IPS DF 6.9 (cell line): ENCODE measurements around the gene TRPV2.
"Not testable (repeated sequence)": the region's sequence is repeated elsewhere in the genome, so short reads cannot be mapped to it uniquely, and the experiment has no call there.

Experiments used
- DNase-seq: peaks from one replicate; pipeline ENCODE4 v3.0.0-alpha.2; 2013; ENCODE audit warnings: low read depth, low spot score
- H3K27ac ChIP-seq: one replicate; pipeline ENCODE4 v1.5.1; 2013; ENCODE audit warnings: low read length, control low read depth
- H3K27me3 ChIP-seq: 2 replicates; pipeline ENCODE4 v1.6.1; 2013; ENCODE audit warnings: mild to moderate bottlenecking, low read length; ENCODE audit not compliant: control insufficient read depth, insufficient read depth
- H3K36me3 ChIP-seq: 2 replicates; pipeline ENCODE4 v1.6.1; 2013; ENCODE audit warnings: low read length; ENCODE audit not compliant: control insufficient read depth, insufficient read depth
- H3K4me1 ChIP-seq: 2 replicates; pipeline ENCODE4 v1.6.1; 2013; ENCODE audit warnings: low read length; ENCODE audit not compliant: control insufficient read depth, insufficient read depth
- H3K4me3 ChIP-seq: 2 replicates; pipeline ENCODE4 v1.5.1; 2013; ENCODE audit warnings: mild to moderate bottlenecking, low read length
- H3K9me3 ChIP-seq: 2 replicates; pipeline ENCODE4 v1.6.1; 2013; ENCODE audit warnings: low read length, inconsistent platforms; ENCODE audit not compliant: control insufficient read depth, insufficient read depth
- WGBS: extraction: QIAGEN DNeasy Blood & Tissue Kit; methylation state at CpG from one replicate; pipeline ENCODE4 v1.1.7; 2013; ENCODE audit warnings: mixed read lengths, missing lambda C conversion rate; ENCODE audit not compliant: insufficient read length, insufficient coverage; 5-methylcytosine and 5-hydroxymethylcytosine counted together

Gene TRPV2

GRCh38 chr17:16437083-16437482, 21.7 kb downstream of the TRPV2 start:
- H3K27me3 ChIP-seq: no peaks in the 10 kb centered on the region
- H3K27ac ChIP-seq: no peak overlapping the region
- H3K9me3 ChIP-seq: no peaks in the 10 kb centered on the region
- H3K4me1 ChIP-seq: peaks cover 5% of the 10 kb centered on the region; the same call in 1 of the 2 replicates
- no CpG with 5 or more reads among the region's 2 CpGs for WGBS
- no peak overlapping the region for H3K4me3 ChIP-seq
- peaks cover 22% of the 10 kb centered on the region for H3K36me3 ChIP-seq
- no peak for DNase-seq

GRCh38 chr17:16438173-16438556, 22.8 kb downstream of the TRPV2 start:
- Histone ChIP-seq H3K36me3 (peaks cover 33% of the 10 kb centered on the region), H3K4me3 (peak overlapping the region; percentile 22; the same call in 1 of the 2 replicates), H3K9me3 (no peaks in the 10 kb centered on the region), H3K27me3 (no peaks in the 10 kb centered on the region), H3K4me1 (peaks cover 5% of the 10 kb centered on the region; the same call in 1 of the 2 replicates), H3K27ac (no peak overlapping the region)
- no CpG with 5 or more reads among the region's 8 CpGs for WGBS
- DNase-seq: no peak

- Histone ChIP-seq H3K27ac (no peak overlapping the region), H3K4me1 (peaks cover 6% of the 10 kb centered on the region; the same call in 1 of the 2 replicates), H3K27me3 (no peaks in the 10 kb centered on the region), H3K4me3 (peak overlapping the region; percentile 92), H3K9me3 (no peaks in the 10 kb centered on the region), H3K36me3 (peaks cover 39% of the 10 kb centered on the region)
- no CpG with 5 or more reads among the region's 46 CpGs for WGBS
- DNase-seq: peak; percentile 99
These were observed 23.4 kb downstream of the TRPV2 start for GRCh38 chr17:16438557-16439302.

- Histone ChIP-seq H3K36me3 (peaks cover 42% of the 10 kb centered on the region), H3K4me3 (peak overlapping the region; percentile 92), H3K4me1 (peaks cover 6% of the 10 kb centered on the region; the same call in 1 of the 2 replicates), H3K9me3 (no peaks in the 10 kb centered on the region), H3K27me3 (no peaks in the 10 kb centered on the region), H3K27ac (peak overlapping the region; percentile 12)
- no peak for DNase-seq
- WGBS: no CpG with 5 or more reads among the region's 25 CpGs
These were observed 24.0 kb downstream of the TRPV2 start for GRCh38 chr17:16439303-16439791.

GRCh38 chr17:16439811-16440351, 24.5 kb downstream of the TRPV2 start:
- no CpG with 5 or more reads among the region's 10 CpGs for WGBS
- Histone ChIP-seq H3K4me3 (peak overlapping the region; percentile 92), H3K27ac (peak overlapping the region; percentile 12), H3K27me3 (no peaks in the 10 kb centered on the region), H3K36me3 (peaks cover 45% of the 10 kb centered on the region), H3K9me3 (no peaks in the 10 kb centered on the region), H3K4me1 (peaks cover 2% of the 10 kb centered on the region; the same call in 1 of the 2 replicates)
- no peak for DNase-seq

GRCh38 chr17:16440354-16440753, 25.0 kb downstream of the TRPV2 start:
- H3K27ac ChIP-seq, H3K9me3 ChIP-seq, H3K4me1 ChIP-seq, DNase-seq, H3K27me3 ChIP-seq: not testable (repeated sequence)
- H3K36me3 ChIP-seq: peaks cover 45% of the 10 kb centered on the region
- H3K4me3 ChIP-seq: peak overlapping the region; percentile 92; the same call in 1 of the 2 replicates
- WGBS: no CpG with 5 or more reads among the region's 5 CpGs

- Histone ChIP-seq H3K4me1 (peaks cover 2% of the 10 kb centered on the region; the same call in 1 of the 2 replicates), H3K27me3 (no peaks in the 10 kb centered on the region), H3K4me3 (no peak overlapping the region), H3K36me3 (peaks cover 45% of the 10 kb centered on the region), H3K27ac (no peak overlapping the region), H3K9me3 (no peaks in the 10 kb centered on the region)
- WGBS: no CpG with 5 or more reads among the region's 3 CpGs
- DNase-seq: no peak
These were observed 25.7 kb downstream of the TRPV2 start for GRCh38 chr17:16440901-16441629.

GRCh38 chr17:16442141-16442540, 26.8 kb downstream of the TRPV2 start:
- WGBS: no CpG with 5 or more reads among the region's 1 CpG
- DNase-seq: no peak
- no peaks in the 10 kb centered on the region for H3K9me3 ChIP-seq
- no peak overlapping the region for H3K27ac ChIP-seq
- H3K27me3 ChIP-seq: no peaks in the 10 kb centered on the region
- H3K4me3 ChIP-seq: no peak overlapping the region
- peaks cover 3% of the 10 kb centered on the region; the same call in 1 of the 2 replicates for H3K4me1 ChIP-seq
- peaks cover 48% of the 10 kb centered on the region for H3K36me3 ChIP-seq

- no CpG with 5 or more reads among the region's 7 CpGs for WGBS
- Histone ChIP-seq H3K4me3 (no peak overlapping the region), H3K9me3 (no peaks in the 10 kb centered on the region), H3K36me3 (peaks cover 53% of the 10 kb centered on the region), H3K4me1 (peaks cover 3% of the 10 kb centered on the region; the same call in 1 of the 2 replicates), H3K27me3 (no peaks in the 10 kb centered on the region), H3K27ac (no peak overlapping the region)
- DNase-seq: no peak
These were observed 27.5 kb downstream of the TRPV2 start for GRCh38 chr17:16442594-16443510.
